Activated naive CD4-positive, alpha-beta T cell treated with anti-CD3 and anti-CD28 coated beads, Interleukin-2, amount 10 ng/mL, durations not matched to agents 7 days and 5 days (primary cell): Measurements from ENCODE around the gene UBA1.

Experiments
- CTCF ChIA-PET: fragments of 350-600 bp; sonication (Branson Sonifier 250); formaldehyde crosslinking; loops from one replicate; lab custom pipeline; 2021; ENCODE audit warnings: antibody characterized with exemption; lab: Charles Lee
- DNase-seq: peaks from one replicate; pipeline ENCODE4 v3.0.0-alpha.2; 2020
- H3K27ac Mint-ChIP-seq: one replicate; pipeline ENCODE4 v1.8.0; 2021; ENCODE audit warnings: mild to moderate bottlenecking, moderate library complexity, mixed read lengths
- H3K27me3 Mint-ChIP-seq: one replicate; pipeline ENCODE4 v1.8.0; 2021; ENCODE audit warnings: mild to moderate bottlenecking, mixed read lengths
- H3K36me3 Mint-ChIP-seq: one replicate; pipeline ENCODE4 v1.8.0; 2021; ENCODE audit warnings: mixed read lengths
- H3K4me1 Mint-ChIP-seq: one replicate; pipeline ENCODE4 v1.8.0; 2021; ENCODE audit warnings: mixed read lengths
- H3K4me3 Mint-ChIP-seq: one replicate; pipeline ENCODE4 v1.8.0; 2021; ENCODE audit warnings: mild to moderate bottlenecking, moderate library complexity, mixed read lengths
- H3K9me3 Mint-ChIP-seq: one replicate; pipeline ENCODE4 v1.8.0; 2021; ENCODE audit warnings: mixed read lengths

UBA1 gene

GRCh38 chrX:47204970-47205369 lies 11.3 kb downstream of the UBA1 start:
- CTCF ChIA-PET, result no interaction called here

GRCh38 chrX:47206316-47206715 lies 12.7 kb downstream of the UBA1 start:
- no peaks in the 10 kb centered on the region for H3K9me3 Mint-ChIP-seq
- no peaks in the 10 kb centered on the region for H3K4me1 Mint-ChIP-seq
- peaks cover 42% of the 10 kb centered on the region for H3K36me3 Mint-ChIP-seq
- no peak overlapping the region for H3K4me3 Mint-ChIP-seq
- DNase-seq, result no peak
- H3K27ac Mint-ChIP-seq, result no peak overlapping the region
- no peaks in the 10 kb centered on the region for H3K27me3 Mint-ChIP-seq
- CTCF ChIA-PET, result interaction anchor here (1.9 kb wide), 1 partner anchor 179 kb away, joined by 4 read pairs; no protein-coding TSS in a partner anchor

More at GRCh38 chrX:47204970-47205369, 11.3 kb downstream of the UBA1 start:
- Mint-ChIP-seq H3K4me3 (no peak overlapping the region), H3K4me1 (no peaks in the 10 kb centered on the region), H3K27ac (no peak overlapping the region), H3K9me3 (no peaks in the 10 kb centered on the region), H3K36me3 (peaks cover 45% of the 10 kb centered on the region), H3K27me3 (no peaks in the 10 kb centered on the region)
- DNase-seq, result no peak

GRCh38 chrX:47208108-47208507 lies 14.5 kb downstream of the UBA1 start:
- CTCF ChIA-PET, result interaction anchor here (1.9 kb wide), 1 partner anchor 177 kb away, joined by 4 read pairs; no protein-coding TSS in a partner anchor
- H3K27ac Mint-ChIP-seq, result no peak overlapping the region
- DNase-seq, result no peak
- H3K36me3 Mint-ChIP-seq, result peaks cover 45% of the 10 kb centered on the region
- H3K4me1 Mint-ChIP-seq, result no peaks in the 10 kb centered on the region
- H3K27me3 Mint-ChIP-seq, result no peaks in the 10 kb centered on the region
- no peaks in the 10 kb centered on the region for H3K9me3 Mint-ChIP-seq
- H3K4me3 Mint-ChIP-seq, result no peak overlapping the region

- Mint-ChIP-seq H3K4me1 (peaks cover 2% of the 10 kb centered on the region), H3K36me3 (peaks cover 47% of the 10 kb centered on the region), H3K4me3 (no peak overlapping the region), H3K27me3 (no peaks in the 10 kb centered on the region), H3K9me3 (no peaks in the 10 kb centered on the region), H3K27ac (no peak overlapping the region)
- DNase-seq, result no peak
- CTCF ChIA-PET, result no interaction called here
These were observed 16.0 kb downstream of the UBA1 start for GRCh38 chrX:47209508-47210238.

GRCh38 chrX:47210661-47211425 lies 17.2 kb downstream of the UBA1 start:
- DNase-seq, result no peak
- Mint-ChIP-seq H3K4me1 (peaks cover 2% of the 10 kb centered on the region), H3K27ac (no peak overlapping the region), H3K4me3 (no peak overlapping the region), H3K36me3 (peaks cover 52% of the 10 kb centered on the region), H3K27me3 (no peaks in the 10 kb centered on the region), H3K9me3 (no peaks in the 10 kb centered on the region)
- CTCF ChIA-PET, result no interaction called here

- no peak for DNase-seq
- Mint-ChIP-seq H3K4me3 (no peak overlapping the region), H3K36me3 (peaks cover 46% of the 10 kb centered on the region), H3K27ac (peak overlapping the region; percentile 37), H3K4me1 (peaks cover 14% of the 10 kb centered on the region), H3K9me3 (no peaks in the 10 kb centered on the region), H3K27me3 (no peaks in the 10 kb centered on the region)
- CTCF ChIA-PET, result no interaction called here
These were observed 19.0 kb downstream of the UBA1 start for GRCh38 chrX:47212381-47213293.

GRCh38 chrX:47214435-47215077 lies 20.9 kb downstream of the UBA1 start:
- Mint-ChIP-seq H3K4me1 (peaks cover 16% of the 10 kb centered on the region), H3K27ac (no peak overlapping the region), H3K9me3 (no peaks in the 10 kb centered on the region), H3K36me3 (peaks cover 45% of the 10 kb centered on the region), H3K4me3 (no peak overlapping the region), H3K27me3 (no peaks in the 10 kb centered on the region)
- no peak for DNase-seq
- CTCF ChIA-PET, result interaction anchor here (1.5 kb wide), 1 partner anchor 309 kb away, joined by 3 read pairs; no protein-coding TSS in a partner anchor

GRCh38 chrX:47215291-47215900 lies 21.8 kb downstream of the UBA1 start:
- peaks cover 24% of the 10 kb centered on the region for H3K4me1 Mint-ChIP-seq
- no peaks in the 10 kb centered on the region for H3K9me3 Mint-ChIP-seq
- CTCF ChIA-PET, result interaction anchor here (1.5 kb wide), 1 partner anchor 308 kb away, joined by 3 read pairs; no protein-coding TSS in a partner anchor
- peak overlapping the region; percentile 45 for H3K27ac Mint-ChIP-seq
- peaks cover 44% of the 10 kb centered on the region for H3K36me3 Mint-ChIP-seq
- H3K4me3 Mint-ChIP-seq, result no peak overlapping the region
- DNase-seq, result no peak
- H3K27me3 Mint-ChIP-seq, result no peaks in the 10 kb centered on the region

- Mint-ChIP-seq H3K4me3 (no peak overlapping the region), H3K27me3 (no peaks in the 10 kb centered on the region), H3K4me1 (peaks cover 30% of the 10 kb centered on the region), H3K36me3 (peaks cover 43% of the 10 kb centered on the region), H3K9me3 (no peaks in the 10 kb centered on the region), H3K27ac (peak overlapping the region; percentile 93)
- CTCF ChIA-PET, result interaction anchor here (1.5 kb wide), 1 partner anchor 307 kb away, joined by 3 read pairs; no protein-coding TSS in a partner anchor
- DNase-seq, result no peak
These were observed 22.8 kb downstream of the UBA1 start for GRCh38 chrX:47216393-47216925.

GRCh38 chrX:47217121-47217851 lies 23.7 kb downstream of the UBA1 start:
- Mint-ChIP-seq H3K9me3 (no peaks in the 10 kb centered on the region), H3K36me3 (peaks cover 40% of the 10 kb centered on the region), H3K4me1 (peaks cover 38% of the 10 kb centered on the region), H3K27me3 (no peaks in the 10 kb centered on the region), H3K4me3 (peak overlapping the region; percentile 85), H3K27ac (peak overlapping the region; percentile 93)
- CTCF ChIA-PET, result interaction anchor here (1.3 kb wide), 1 partner anchor 21 kb away, joined by 3 read pairs; no protein-coding TSS in a partner anchor
- no peak for DNase-seq

GRCh38 chrX:47217852-47218279 lies 24.2 kb downstream of the UBA1 start:
- Mint-ChIP-seq H3K27ac (peak overlapping the region; percentile 96), H3K4me3 (peak overlapping the region; percentile 85), H3K36me3 (peaks cover 35% of the 10 kb centered on the region), H3K9me3 (no peaks in the 10 kb centered on the region), H3K27me3 (no peaks in the 10 kb centered on the region), H3K4me1 (peaks cover 38% of the 10 kb centered on the region)
- DNase-seq, result peak; percentile 97
- CTCF ChIA-PET, result interaction anchor here (1.3 kb wide), 1 partner anchor 20 kb away, joined by 3 read pairs; no protein-coding TSS in a partner anchor

- CTCF ChIA-PET, result interaction anchor here (1.3 kb wide), 1 partner anchor 20 kb away, joined by 3 read pairs; no protein-coding TSS in a partner anchor
- peaks cover 38% of the 10 kb centered on the region for H3K4me1 Mint-ChIP-seq
- no peaks in the 10 kb centered on the region for H3K9me3 Mint-ChIP-seq
- no peaks in the 10 kb centered on the region for H3K27me3 Mint-ChIP-seq
- peak within 1 kb of the TSS; percentile 85 for H3K4me3 Mint-ChIP-seq
- H3K27ac Mint-ChIP-seq, result peak within 1 kb of the TSS; percentile 96
- peak; percentile 74 for DNase-seq
- peaks cover 32% of the 10 kb centered on the region for H3K36me3 Mint-ChIP-seq
These were observed 24.8 kb downstream of the UBA1 start, which contains the start of gene CDK16 for GRCh38 chrX:47218280-47218919. Gene CDK16 (plus strand): TSS chrX:47218681. CDS start chrX:47223558, 4,877 bp downstream.
